ENCODE data around the gene CCL15.

CCL15 gene

GRCh38 chr17:35972535-35972934 lies 28.8 kb downstream of the CCL15 start:
- H3K4me3 ChIP-seq (ENCODE audit: low read depth, low read length), result no peak overlapping the region
- TF ChIP-seq CTCF (IDR thresholded peaks at IDR 0.05; ENCODE audit: insufficient read depth, low read depth, low read length, missing control alignments), result no peak
- no peak for DNase-seq (ENCODE audit: low read depth)

GRCh38 chr17:35972066-35972465 lies 29.3 kb downstream of the CCL15 start:
- no peak for DNase-seq (ENCODE audit: low read depth)
- no peak for TF ChIP-seq CTCF (IDR thresholded peaks at IDR 0.05; ENCODE audit: insufficient read depth, low read depth, low read length, missing control alignments)
- no peak overlapping the region for H3K4me3 ChIP-seq (ENCODE audit: low read depth, low read length)

GRCh38 chr17:35969558-35970380 lies 31.6 kb downstream of the CCL15 start:
- peak; percentile 85 for DNase-seq (ENCODE audit: low read depth)
- peak; percentile 80 for TF ChIP-seq CTCF (IDR thresholded peaks at IDR 0.05; ENCODE audit: insufficient read depth, low read depth, low read length, missing control alignments)
- H3K4me3 ChIP-seq (ENCODE audit: low read depth, low read length), result no peak overlapping the region

GRCh38 chr17:35968520-35969054 lies 32.8 kb downstream of the CCL15 start:
- H3K4me3 ChIP-seq (ENCODE audit: low read depth, low read length), result no peak overlapping the region
- no peak for TF ChIP-seq CTCF (IDR thresholded peaks at IDR 0.05; ENCODE audit: insufficient read depth, low read depth, low read length, missing control alignments)
- DNase-seq (ENCODE audit: low read depth), result no peak

- no peak overlapping the region for H3K4me3 ChIP-seq (ENCODE audit: low read depth, low read length)
- TF ChIP-seq CTCF (IDR thresholded peaks at IDR 0.05; ENCODE audit: insufficient read depth, low read depth, low read length, missing control alignments), result no peak
- DNase-seq (ENCODE audit: low read depth), result no peak
These were observed 36.1 kb downstream of the CCL15 start for GRCh38 chr17:35965272-35965671.

GRCh38 chr17:35963663-35964062 lies 37.7 kb downstream of the CCL15 start:
- no peak for TF ChIP-seq CTCF (IDR thresholded peaks at IDR 0.05; ENCODE audit: insufficient read depth, low read depth, low read length, missing control alignments)
- DNase-seq (ENCODE audit: low read depth), result no peak

More at GRCh38 chr17:35963663-35964062, 37.7 kb downstream of the CCL15 start:
- no peak overlapping the region for H3K4me3 ChIP-seq (ENCODE audit: low read depth, low read length)
